T-helper 1 cell treated with Interleukin-12 subunit alpha and Interleukin-12 subunit beta and Interleukin-4 antibody, amounts not matched to agents 30 ng/mL and 1 ng/mL, for 36 hours (primary cell): Measurements from ENCODE around the gene ORAI3. TPM values are rescaled to one million over a fixed set of nuclear protein-coding genes. Genes with fewer than 3 reads are reported as not detected.
"Not testable (repeated sequence)": the region's sequence is repeated elsewhere in the genome, so short reads cannot be mapped to it uniquely, and the experiment has no call there.

Experiments used
- intact Hi-C: fragments of 100-400 bp; cut with micrococcal nuclease; formaldehyde crosslinking; loops from one replicate; pipeline ENCODE4 v1.15.1; 2024
- total RNA-seq: library from RNA; stranded (reverse); gene quantifications from 2 replicates; pipeline ENCODE4 v1.2.3, GENCODE V29; 2022

ORAI3 gene
- total RNA-seq, 1 donor from 2014 or later = 22.3 TPM

DNA sequence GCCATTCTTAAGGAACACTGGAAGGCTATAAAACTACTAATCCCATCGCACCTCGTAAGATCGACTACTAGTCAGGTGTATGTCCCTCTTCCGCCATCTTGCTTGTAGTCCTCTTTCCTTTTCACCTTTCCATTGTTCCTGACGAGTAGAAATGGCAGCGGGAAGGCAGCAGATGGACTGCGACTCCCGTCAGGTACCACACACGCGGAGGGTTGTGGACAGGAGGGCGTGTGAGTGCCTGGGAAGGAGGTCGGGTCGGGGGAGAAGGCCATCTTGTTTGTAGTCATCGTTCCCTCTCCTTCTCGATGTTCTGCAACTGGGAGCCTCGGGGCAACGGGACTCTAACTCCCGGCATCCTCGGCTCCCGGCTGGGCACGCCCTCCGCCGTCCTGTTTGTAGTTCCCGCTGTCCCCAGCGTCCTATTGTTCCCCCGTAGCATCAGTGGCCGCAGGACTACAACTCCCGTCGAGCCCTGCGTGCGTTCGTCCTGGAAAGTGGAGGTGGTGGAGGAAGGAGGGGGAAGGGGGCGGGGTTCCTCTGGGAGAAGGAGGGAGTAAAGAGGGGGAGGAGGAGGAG, 25.8 kb upstream of the ORAI3 start:
- intact Hi-C loops = loop anchor here (1.0 to 5.0 kb wide), 22 partner anchors 19 to 586 kb away; partner anchors contain the start of genes ARMC5, CFAP119, FBRS and KAT8

DNA sequence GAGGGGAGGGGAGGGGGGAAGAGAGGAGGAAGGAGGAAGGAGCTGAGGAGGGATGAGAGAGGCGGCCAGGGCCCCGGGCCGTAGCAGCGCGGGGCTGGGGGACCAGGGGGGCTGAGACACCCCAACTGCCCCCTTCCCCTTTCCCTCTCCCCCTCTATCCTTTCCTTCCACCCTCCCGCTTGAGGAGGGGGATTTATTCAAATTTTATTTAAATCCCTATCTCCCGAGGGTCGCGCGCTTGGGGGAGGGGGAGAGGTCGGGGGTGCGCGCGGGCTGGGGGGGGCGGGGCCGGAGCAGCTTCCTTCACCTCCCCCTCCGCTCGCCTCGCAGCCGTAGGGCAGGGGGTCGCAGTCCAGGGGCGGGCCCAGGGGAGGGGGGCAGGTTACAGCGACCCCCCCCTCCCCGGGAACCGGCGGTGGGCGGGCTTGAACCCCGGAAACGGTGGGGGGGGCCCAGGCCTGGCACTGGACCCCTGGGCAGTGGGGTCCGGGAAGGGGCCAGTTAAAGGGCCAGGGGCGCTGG, 25.3 kb upstream of the ORAI3 start, which contains the start of gene FBXL19:
Gene FBXL19 (plus strand): TSS at position 19 of the 522 bp plus-strand sequence. CDS start 2,183 bp downstream, outside the sequence.
- intact Hi-C loops = loop anchor here (1.0 to 5.0 kb wide), 7 partner anchors 19 to 586 kb away; partner anchors contain the start of genes ARMC5 and SETD1A

DNA sequence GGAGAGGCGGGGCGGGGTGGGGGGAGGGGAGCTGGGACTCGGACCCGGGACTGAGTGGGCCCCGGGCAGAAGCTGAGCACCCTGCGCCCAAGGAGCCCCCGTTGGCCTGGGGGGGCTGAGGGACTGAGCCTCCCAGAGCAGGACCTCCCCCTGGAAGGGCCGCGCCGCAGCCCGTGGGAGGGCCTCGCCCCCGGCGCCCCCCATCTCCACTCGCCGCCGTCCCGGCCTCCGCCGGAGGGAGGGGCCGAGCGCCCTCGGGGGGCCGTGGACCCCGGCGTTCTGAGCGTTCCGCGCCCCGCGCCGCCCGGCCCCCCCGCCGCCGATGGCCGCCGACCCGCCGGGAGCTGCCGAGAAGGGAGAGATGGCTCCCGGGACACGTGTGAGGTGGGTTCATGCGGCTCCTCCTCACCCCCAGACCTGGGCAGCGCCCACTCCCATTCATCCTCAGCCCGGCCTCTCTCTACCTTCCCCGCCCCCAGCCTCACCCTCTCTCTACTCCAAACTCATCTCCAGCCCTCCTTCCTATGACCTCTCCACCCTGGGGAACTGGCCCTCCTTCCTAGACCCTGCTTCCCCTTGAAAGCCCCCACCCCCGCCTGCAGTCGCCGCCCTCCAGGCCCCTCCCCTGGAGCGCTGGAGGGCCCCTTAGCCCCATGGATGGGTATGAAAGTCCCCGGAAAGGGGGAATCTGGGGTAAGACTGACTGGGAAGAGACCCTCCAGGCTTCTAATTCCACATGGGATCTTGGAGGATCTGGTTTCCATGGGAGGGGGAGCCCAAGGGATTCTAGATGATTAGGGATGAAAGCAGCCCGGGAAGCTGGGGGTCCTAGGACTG, 24.6 kb upstream of the ORAI3 start:
- intact Hi-C loops = loop anchor here (5.0 kb wide), 1 partner anchor 587 kb away; no protein-coding TSS in a partner anchor

DNA sequence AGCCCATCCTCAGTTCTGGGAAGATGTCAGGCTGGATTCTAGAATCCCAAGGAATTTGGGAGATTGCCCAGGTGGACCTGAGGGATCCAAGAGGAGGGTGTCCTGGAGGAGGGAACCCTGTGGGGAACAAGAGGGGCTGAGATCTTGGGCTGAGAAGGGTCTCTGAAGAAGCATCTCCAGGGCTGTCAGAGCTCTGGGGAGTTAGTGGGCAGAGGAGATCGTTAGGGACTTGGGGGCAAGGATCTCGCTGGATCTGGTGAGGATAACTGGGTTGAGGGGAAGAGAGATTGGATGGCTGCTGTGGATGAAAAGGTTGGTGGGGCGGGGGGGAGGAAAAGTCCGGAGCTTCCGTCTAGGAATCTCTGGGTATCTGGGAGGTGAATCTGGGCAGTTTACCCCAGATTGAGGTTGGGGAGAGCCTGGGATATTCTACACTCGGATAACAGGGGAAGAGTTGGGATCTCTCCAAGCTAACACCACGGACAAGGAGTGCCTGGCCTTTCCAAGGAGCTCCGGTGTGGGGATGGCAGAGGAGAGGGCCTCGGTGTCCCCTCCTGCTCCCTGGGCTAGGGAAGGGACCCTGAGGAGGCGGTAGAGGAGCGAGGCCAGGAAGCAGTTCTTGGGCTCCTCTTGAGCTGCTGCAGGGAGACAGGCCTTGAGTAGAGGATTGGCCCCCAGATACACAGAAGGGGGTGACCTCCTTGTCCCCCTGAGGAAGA, 23.8 kb upstream of the ORAI3 start:
- intact Hi-C loops = loop anchor here (5.0 kb wide), 1 partner anchor 588 kb away; no protein-coding TSS in a partner anchor

DNA sequence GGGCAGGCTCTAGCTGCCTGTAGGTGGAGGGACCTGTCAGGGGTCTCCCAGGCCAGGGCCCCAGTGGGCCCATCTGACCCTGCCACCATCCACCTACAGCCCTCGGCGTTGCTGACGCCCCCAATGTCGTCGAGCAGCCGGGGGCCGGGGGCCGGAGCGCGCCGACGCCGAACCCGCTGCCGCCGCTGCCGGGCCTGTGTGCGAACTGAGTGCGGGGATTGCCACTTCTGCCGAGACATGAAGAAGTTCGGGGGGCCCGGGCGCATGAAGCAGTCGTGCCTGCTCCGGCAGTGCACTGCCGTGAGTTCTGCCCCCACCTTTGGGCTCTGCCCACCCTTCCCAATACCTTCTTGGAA, 23.3 kb upstream of the ORAI3 start:
- intact Hi-C loops = no loop called here

DNA sequence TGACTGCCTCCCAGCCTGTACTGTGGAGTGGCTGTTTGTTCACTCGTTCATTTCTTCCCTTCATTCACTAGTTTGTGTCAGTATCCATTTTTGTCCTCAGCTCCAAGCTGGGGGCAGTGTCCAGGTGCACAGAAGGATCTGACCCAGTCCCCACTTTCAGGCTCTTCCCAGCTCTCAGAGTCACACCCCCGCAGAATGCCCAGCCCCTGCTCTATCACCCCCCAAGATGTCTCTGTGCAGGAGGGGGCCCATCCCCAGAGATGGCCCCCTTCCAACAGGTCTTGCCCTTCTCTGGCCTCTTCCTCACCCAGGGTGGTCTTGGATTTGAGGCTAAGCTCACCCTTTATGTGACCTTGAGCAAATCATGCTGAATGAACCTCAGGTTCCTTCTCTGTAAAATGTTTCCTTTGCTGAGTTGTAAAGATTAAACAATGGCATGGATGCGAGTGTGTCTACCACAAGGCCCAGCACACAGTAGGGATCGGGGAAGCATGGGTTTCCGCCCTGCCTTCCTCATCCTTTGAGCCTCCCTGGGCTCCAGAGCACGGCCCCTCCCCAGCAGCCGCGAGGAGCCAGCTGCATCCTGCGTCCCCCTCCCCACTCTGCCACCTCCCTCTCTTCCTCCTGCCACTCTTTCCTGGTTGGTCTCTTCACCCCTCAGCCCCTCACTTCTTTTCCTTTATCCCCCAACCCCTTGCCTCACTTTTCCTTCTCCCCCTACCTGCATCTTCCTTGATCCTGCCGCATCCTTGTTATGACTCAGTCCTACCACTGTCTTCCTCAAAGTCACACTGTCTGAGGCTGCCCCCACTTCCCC, 22.7 kb upstream of the ORAI3 start:
- intact Hi-C loops = no loop called here

DNA sequence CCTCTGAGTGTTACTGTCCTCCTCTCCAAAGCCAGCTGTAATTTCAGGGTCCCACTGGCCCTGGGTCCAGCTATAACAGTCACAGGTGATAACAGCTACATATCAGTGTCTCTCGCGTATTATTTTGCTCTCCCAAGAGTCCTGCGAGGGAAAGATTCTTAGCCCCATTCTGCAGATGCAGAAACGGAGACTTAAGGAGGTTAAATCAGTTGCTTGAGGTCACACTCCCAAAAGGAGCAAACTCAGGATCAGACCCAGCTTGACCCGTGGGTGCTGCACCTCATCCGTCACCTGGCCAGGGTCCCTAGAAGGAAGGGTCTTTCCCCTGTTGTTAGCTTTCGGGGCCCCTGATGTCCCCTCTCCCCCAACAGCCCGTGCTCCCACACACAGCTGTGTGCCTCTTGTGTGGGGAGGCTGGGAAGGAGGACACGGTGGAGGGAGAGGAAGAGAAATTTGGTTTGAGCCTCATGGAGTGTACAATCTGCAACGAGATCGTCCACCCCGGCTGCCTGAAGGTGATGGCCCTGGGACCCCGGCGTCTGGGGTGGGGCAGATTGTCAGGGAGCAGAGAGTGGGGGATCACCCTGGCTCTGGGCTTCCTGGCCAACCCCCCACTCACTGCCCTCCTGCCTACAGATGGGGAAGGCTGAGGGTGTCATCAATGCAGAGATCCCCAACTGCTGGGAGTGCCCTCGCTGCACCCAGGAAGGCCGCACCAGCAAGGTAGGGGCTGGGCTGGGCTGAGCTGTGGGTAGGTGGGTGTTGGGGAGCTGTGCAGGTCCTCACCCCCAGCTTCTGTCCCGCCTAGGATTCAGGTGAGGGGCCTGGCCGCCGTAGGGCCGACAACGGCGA, 21.7 kb upstream of the ORAI3 start:
- intact Hi-C loops = no loop called here

DNA sequence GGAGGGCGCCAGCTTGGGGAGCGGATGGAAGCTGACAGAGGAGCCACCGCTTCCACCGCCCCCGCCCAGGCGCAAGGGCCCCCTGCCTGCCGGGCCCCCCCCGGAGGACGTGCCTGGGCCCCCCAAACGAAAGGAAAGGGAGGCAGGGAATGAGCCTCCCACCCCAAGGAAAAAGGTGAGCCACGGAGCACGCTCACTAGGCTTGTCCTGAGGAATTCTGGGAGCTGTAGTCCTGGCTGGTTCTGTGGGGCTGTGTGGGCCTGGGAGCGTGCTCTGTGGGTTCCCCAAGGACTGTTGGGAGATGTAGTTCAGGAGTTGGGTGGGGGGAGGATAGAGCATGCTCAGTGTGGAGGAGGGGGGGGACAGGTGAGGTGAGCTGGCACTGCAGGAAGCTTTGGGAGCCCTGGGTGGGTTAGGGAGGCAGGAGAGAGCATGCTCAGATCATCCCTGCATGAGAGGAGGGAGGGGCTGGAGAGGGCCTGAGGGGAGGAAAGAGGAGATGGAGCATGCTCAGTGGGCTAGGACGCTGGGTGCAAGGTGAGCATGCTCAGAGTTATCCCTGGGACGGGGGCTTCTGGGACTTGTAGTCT, 21.0 kb upstream of the ORAI3 start:
- intact Hi-C loops = no loop called here

DNA sequence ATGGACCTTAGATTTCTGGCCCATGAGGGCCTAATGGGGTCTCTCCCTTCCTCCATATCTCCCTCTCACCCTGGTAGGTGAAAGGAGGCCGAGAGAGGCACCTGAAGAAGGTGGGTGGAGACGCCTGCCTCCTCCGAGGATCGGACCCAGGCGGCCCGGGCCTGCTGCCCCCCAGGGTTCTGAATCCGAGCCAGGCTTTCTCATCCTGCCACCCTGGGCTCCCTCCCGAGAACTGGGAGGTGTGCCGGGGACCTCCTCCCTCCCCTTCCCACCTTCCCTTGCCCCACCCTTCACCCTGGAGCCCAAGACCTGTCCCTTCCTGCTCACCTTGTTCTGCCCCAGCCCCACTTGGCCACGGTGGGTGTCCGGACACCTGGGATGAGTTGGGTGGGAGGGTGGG, 20.5 kb upstream of the ORAI3 start:
- intact Hi-C loops = no loop called here

DNA sequence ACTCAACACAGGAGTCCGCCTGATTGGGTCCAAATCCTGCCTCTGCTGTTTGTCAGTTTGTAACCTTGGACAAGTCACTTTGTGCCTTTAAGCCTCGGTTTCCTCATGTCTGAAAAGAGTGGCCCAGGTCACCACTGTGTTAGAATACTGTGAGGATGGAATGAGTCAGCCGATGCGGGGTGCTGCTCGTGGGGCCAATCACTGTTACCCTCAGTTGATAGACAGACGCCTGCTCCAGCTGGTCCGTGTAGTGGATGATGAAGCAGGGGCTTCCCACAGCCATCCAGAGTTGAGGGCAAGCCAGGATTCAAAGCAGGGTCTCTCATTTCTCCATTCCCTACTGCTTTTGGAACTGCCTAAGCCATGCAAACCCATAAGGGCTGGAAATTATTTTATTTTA, 19.7 kb upstream of the ORAI3 start:
- intact Hi-C loops = no loop called here

DNA sequence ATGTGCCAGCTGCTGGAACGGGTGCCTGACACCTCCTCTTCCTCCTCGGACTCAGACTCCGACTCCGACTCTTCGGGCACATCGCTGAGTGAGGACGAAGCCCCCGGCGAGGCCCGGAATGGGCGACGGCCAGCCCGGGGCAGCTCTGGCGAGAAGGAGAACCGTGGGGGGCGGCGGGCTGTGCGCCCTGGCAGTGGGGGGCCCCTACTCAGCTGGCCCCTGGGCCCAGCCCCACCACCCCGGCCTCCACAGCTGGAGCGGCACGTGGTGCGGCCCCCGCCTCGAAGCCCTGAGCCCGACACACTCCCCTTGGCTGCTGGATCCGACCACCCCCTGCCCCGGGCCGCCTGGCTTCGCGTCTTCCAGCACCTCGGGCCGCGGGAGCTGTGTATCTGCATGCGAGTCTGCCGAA, 18.7 kb upstream of the ORAI3 start:
- intact Hi-C loops = no loop called here

DNA sequence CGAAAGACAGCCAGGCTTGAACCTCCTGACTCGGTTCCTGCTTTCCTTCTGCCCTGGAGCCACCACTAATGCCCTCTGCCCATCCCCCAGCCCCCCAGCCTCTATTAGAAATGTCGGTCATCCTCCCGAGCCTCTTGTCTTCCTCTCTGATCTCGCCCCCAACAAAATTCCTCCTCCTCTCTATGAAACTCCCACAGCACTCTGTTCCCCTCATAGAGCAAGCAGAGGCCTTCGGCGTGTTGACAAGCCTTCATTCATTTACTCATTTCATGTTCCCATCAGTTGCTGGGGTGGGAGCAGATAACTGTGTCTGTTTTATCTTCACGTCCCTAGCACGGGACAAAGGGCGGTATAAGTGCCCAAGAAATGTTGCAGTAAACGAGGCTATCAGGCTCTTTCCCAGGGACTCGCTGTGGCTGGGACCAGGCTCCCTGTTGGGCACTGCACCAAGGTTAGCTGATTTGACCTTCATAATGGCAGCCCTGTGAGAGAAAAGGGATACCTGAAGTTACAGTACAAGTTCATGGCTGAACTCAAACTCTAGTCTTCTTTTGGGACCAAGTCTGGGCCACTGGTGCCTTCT, 17.7 kb upstream of the ORAI3 start:
- intact Hi-C loops = no loop called here

DNA sequence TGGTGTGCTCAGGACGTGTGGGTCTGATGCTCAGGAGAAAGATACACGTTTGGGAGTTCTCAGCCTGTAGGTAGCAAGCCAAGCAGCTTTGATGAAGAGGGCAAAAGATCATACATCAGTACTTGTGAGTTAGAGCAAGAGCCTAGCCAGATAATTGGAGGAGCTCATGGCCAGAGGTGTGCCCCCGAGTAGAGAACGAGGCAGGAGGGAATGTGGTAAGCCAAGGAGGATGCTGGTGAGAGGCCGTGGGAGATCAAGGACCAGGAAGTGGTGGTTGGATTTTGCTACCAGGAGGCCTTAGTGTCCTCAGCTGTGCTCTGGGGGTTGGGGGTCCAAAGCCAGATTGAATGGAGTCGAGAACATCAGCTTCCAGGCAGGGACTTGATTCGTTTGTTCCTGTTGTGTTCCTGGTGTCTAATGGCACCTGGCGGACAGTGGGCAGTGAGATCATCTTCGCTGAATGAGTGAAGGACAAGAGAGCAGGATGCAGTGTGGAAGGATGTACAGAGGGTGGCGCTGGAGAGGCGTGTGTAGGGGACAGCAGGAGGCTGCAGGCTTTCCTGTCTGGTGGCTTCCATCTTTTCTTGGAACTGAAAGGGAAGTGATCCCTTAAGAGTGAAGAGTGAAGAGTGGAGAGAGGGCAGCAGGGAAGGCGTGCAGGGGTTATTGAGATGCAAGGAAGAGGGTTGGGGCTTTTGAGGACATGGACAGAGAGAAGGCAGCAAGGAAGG, 13.9 kb upstream of the ORAI3 start:
- intact Hi-C loops = no loop called here

DNA sequence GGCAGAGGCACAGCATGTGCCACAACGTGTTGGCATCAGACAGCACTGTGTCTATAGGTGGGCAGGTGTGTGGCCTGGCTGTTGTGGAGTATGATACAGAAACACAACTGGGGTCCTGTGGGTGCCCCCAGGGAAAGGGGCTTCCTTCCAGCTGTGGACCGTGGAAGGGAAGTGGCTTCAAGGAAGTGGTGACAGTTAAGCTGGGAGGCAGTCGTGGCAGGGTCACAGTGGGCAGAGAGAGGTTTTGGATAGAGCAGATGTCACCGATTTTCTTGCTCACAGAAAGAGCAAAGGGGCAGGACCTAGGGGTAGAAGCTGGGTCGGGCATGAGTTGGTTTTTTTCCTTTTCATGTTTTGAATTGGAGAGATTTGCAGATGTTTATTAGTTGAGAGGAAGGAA, 11.2 kb upstream of the ORAI3 start:
- intact Hi-C loops = no loop called here

DNA sequence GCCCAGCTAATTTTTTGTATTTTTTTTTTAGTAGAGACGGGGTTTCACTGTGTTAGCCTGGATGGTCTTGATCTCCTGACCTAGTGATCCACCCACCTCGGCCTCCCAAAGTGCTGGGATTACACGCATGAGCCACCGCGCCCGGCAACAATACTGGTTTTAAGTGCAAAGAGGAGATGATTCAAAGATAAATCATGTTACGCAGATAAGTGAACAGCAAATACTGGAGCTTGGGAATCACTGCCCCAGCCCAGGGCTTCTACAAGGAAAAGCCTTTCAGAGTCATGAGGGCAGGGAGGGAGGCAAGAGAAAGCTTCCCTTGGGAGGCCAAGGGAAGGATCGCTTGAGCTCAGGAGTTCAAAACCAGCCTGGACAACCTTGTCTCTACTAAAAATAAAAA, 9.3 kb upstream of the ORAI3 start:
- intact Hi-C loops = not testable (repeated sequence)

DNA sequence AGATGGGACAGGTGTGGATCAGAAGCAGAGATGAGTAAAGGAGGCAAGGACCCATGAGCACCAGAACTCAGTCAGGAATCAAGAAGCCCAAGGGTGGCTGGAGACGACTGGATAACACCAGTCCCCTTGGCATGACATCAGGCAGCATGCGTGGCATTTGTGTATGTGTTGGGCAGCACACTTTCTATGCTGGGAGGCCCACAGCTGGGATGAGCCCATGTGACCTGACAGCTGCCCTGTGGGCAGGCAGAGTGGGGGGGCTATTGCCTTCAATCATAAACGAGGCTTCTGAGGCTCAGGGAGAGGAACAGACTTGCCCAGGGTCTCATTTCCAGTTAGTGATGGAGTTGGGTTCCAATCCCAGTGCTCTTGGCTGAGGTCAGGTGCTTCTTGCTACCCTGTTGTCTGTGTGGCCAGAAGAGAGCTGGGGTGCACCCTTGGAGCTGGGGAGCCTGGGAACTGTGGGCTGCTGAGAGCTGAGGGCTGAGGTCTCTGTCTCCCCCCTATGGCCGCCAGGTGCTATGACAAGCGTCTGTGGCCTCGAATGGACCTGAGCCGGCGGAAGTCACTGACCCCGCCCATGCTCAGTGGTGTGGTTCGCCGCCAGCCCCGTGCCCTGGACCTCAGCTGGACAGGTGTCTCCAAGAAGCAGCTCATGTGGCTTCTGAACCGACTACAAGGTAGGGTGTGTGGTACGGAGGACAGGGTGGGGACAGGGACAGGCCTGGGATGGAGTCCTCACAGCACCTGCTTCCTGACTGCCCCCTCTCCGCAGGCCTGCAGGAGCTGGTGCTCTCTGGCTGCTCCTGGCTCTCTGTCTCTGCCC, 7.1 kb upstream of the ORAI3 start:
- intact Hi-C loops = loop anchor here (1.0 kb wide), 4 partner anchors 8 to 180 kb away; partner anchors contain the start of genes CFAP119, FBXL19 and RNF40

DNA sequence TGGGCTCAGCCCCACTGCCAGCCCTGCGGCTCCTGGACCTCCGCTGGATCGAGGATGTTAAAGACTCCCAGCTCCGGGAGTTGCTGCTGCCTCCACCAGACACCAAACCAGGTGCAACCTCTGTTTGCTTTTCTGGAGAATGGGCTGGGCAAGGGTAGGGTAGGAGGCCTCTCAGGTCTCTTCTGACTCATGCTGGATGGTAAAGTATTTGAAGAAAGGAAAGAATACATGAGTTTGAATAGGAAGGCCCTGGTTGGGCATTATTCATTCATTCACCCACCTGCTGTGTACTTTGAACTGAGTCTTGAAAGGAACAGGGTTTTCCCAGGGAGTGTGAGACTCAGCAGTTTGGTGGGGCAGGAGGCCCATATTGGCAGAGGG, 6.5 kb upstream of the ORAI3 start:
- intact Hi-C loops = loop anchor here (1.0 kb wide), 4 partner anchors 8 to 180 kb away; partner anchors contain the start of genes CFAP119, FBXL19 and RNF40
